ENCODE measurements around the gene EDN2. TPM values are rescaled to one million over a fixed set of nuclear protein-coding genes. Genes with fewer than 3 reads are reported as not detected.

The EDN2 gene
- polyA plus RNA-seq, 1 donor from 2014 or later: not detected

GRCh38 chr1:41515778-41516167 is 31.3 kb upstream of the EDN2 start:
- H3K79me2 ChIP-seq (replicated peaks; ENCODE audit: insufficient read depth, low read length): no peaks in the 10 kb centered on the region
- H3F3A ChIP-seq (ENCODE audit: insufficient read depth, low read length, poor library complexity, severe bottlenecking): no peaks in the 10 kb centered on the region
- no peak overlapping the region for H2AFZ ChIP-seq (ENCODE audit: low read depth, low read length)
- no peak overlapping the region for H3K9ac ChIP-seq (ENCODE audit: low read length)
- H3K36me3 ChIP-seq (ENCODE audit: insufficient read depth, low read length): no peaks in the 10 kb centered on the region
- no peak overlapping the region for H3K27ac ChIP-seq (ENCODE audit: low read length)
- no peak for TF ChIP-seq MXI1 (conservative IDR thresholded peaks at IDR 0.05; ENCODE audit: poor library complexity, severe bottlenecking)
- no peak for TF ChIP-seq REST (IDR thresholded peaks at IDR 0.05; ENCODE audit: borderline replicate concordance)
- no peak for TF ChIP-seq CTCF (IDR thresholded peaks at IDR 0.05; ENCODE audit: poor library complexity, severe bottlenecking)
- no peak for TF ChIP-seq SMC3 (conservative IDR thresholded peaks at IDR 0.05; ENCODE audit: poor library complexity)
- TF ChIP-seq POLR2AphosphoS5 (IDR thresholded peaks at IDR 0.05): no peak
- no peak for TF ChIP-seq EZH2 (IDR thresholded peaks at IDR 0.05; ENCODE audit: borderline replicate concordance, insufficient read depth, low read length, poor library complexity, severe bottlenecking)
- TF ChIP-seq TAF1 (IDR thresholded peaks at IDR 0.05; ENCODE audit: low read depth): no peak
- no peak for TF ChIP-seq RAD21 (conservative IDR thresholded peaks at IDR 0.05)
- TF ChIP-seq EP300 (conservative IDR thresholded peaks at IDR 0.05; ENCODE audit: poor library complexity, severe bottlenecking): no peak
- no peaks in the 10 kb centered on the region for H4K20me1 ChIP-seq (ENCODE audit: insufficient read depth)
- no peaks in the 10 kb centered on the region for H3K27me3 ChIP-seq (ENCODE audit: insufficient read depth, low read depth, low read length)
- H3K9me2 ChIP-seq (ENCODE audit: insufficient read depth, low read length): no peaks in the 10 kb centered on the region
- H3K4me2 ChIP-seq (ENCODE audit: low read length): no peak overlapping the region
- no peak overlapping the region for H3K4me3 ChIP-seq (ENCODE audit: low read length)
- no peaks in the 10 kb centered on the region for H3K9me3 ChIP-seq (ENCODE audit: low read length)

- Histone ChIP-seq H3K27ac (ENCODE audit: low read length) (no peak overlapping the region), H3K9ac (ENCODE audit: low read length) (no peak overlapping the region), H2AFZ (ENCODE audit: low read depth, low read length) (no peak overlapping the region), H3K79me2 (replicated peaks; ENCODE audit: insufficient read depth, low read length) (no peaks in the 10 kb centered on the region), H3K27me3 (ENCODE audit: insufficient read depth, low read depth, low read length) (no peaks in the 10 kb centered on the region), H4K20me1 (ENCODE audit: insufficient read depth) (no peaks in the 10 kb centered on the region), H3K9me2 (ENCODE audit: insufficient read depth, low read length) (no peaks in the 10 kb centered on the region), H3F3A (ENCODE audit: insufficient read depth, low read length, poor library complexity, severe bottlenecking) (no peaks in the 10 kb centered on the region), H3K4me2 (ENCODE audit: low read length) (no peak overlapping the region), H3K9me3 (ENCODE audit: low read length) (no peaks in the 10 kb centered on the region), H3K4me3 (ENCODE audit: low read length) (no peak overlapping the region), H3K36me3 (ENCODE audit: insufficient read depth, low read length) (no peaks in the 10 kb centered on the region)
- no peak for TF ChIP-seq POLR2AphosphoS5 (IDR thresholded peaks at IDR 0.05)
- TF ChIP-seq CTCF (IDR thresholded peaks at IDR 0.05; ENCODE audit: poor library complexity, severe bottlenecking): no peak
- TF ChIP-seq REST (IDR thresholded peaks at IDR 0.05; ENCODE audit: borderline replicate concordance): no peak
- TF ChIP-seq RAD21 (conservative IDR thresholded peaks at IDR 0.05): no peak
- no peak for TF ChIP-seq TAF1 (IDR thresholded peaks at IDR 0.05; ENCODE audit: low read depth)
- no peak for TF ChIP-seq MXI1 (conservative IDR thresholded peaks at IDR 0.05; ENCODE audit: poor library complexity, severe bottlenecking)
- no peak for TF ChIP-seq EZH2 (IDR thresholded peaks at IDR 0.05; ENCODE audit: borderline replicate concordance, insufficient read depth, low read length, poor library complexity, severe bottlenecking)
- TF ChIP-seq EP300 (conservative IDR thresholded peaks at IDR 0.05; ENCODE audit: poor library complexity, severe bottlenecking): no peak
- TF ChIP-seq SMC3 (conservative IDR thresholded peaks at IDR 0.05; ENCODE audit: poor library complexity): no peak
Observed at GRCh38 chr1:41515131-41515678, 30.7 kb upstream of the EDN2 start.
